OCI-LY1 (cell line): Measurements from ENCODE around the gene BICD2.

Experiments
- CTCF ChIP-seq: fragments of 200-600 bp; sonication (generic), shearing (Covaris generic); IDR thresholded peaks from 2 replicates; pipeline ENCODE4 v1.5.1; 2017; ENCODE audit warnings: mild to moderate bottlenecking, antibody characterized with exemption, low read length, moderate library complexity, mixed read lengths
- EZH2 ChIP-seq: fragments of 200-600 bp; sonication (generic), shearing (Covaris generic); IDR thresholded peaks from 2 replicates; pipeline ENCODE4 v1.8.0; 2017; ENCODE audit warnings: borderline replicate concordance, mixed run types, mild to moderate bottlenecking, antibody characterized with exemption, low read length, moderate library complexity, mixed read lengths

DNA sequence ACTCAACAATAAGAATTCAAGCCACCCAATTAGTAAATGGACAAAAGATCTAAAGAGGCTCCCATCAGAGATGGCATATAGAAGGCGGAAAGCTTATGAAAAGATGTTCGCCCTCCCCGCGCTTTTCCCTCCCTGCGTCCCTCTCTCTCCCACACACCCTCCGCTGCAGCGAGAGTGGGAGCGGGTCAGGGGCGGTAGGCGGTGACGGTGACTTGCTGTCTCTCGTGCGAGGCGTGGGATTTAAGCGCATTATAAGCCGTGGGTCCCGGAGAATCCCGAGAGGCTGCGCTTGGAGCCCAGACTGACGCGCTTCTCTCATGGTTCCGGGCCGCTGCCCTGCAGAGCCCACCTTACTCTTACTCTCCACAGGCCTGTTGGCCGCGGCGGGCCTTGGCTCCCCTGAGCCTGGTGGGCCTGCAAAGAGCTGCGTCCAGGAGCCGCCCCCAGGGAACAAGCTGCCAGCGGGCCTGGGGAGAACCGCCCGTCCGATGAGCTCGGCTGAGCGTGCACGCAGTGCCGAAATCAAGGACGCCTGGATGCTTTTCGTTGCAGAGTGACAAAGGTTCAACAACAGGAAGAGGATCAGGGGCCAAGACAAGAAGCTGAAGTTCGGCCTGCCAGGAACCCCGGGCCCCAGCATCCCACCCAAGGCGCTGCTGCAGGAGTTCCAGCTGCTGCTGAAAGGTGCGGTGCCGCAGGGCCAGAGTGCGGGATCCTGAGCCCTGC lies 42.6 kb upstream of the BICD2 start:
- TF ChIP-seq CTCF = no peak
- no peak for TF ChIP-seq EZH2
